Gastrocnemius medialis (tissue), 4 donors: Measurements from ENCODE around the gene ARHGAP8. TPM values are rescaled to one million over a fixed set of nuclear protein-coding genes. Genes with fewer than 3 reads are reported as not detected.
"Not testable (repeated sequence)": the region's sequence is repeated elsewhere in the genome, so short reads cannot be mapped to it uniquely, and the experiment has no call there.

Source experiments
- ATAC-seq, 2 donors: fragments of 150-250 bp; one replicate each; pipeline ENCODE4 v1.9.1; 2016
- DNase-seq, 2 donors: peaks; one replicate each; pipeline ENCODE4 v3.0.0-alpha.2; 2019
- H3K27ac ChIP-seq, 4 donors: fragments of 200-600 bp; sonication (generic); 1 replicate in 1 of 4; 2 replicates in 3 of 4; pipeline ENCODE4 v1.5.1; 2016 to 2018; ENCODE audit warnings: mild to moderate bottlenecking in 2 of 4, moderate library complexity in 1 of 4
- H3K27me3 ChIP-seq, 3 donors: fragments of 200-600 bp; sonication (generic) in 2 of 3; 1 replicate in 1 of 3; 2 replicates in 2 of 3; pipeline versions ENCODE4 v1.5.1 to v1.6.0; 2016 to 2019; ENCODE audit warnings: mild to moderate bottlenecking in 1 of 3, moderate library complexity in 1 of 3
- H3K36me3 ChIP-seq, 2 donors: fragments of 200-600 bp; sonication (generic) in 1 of 2; one replicate each; pipeline ENCODE4 v1.5.1; 2017 to 2018
- H3K4me1 ChIP-seq, 2 donors: fragments of 200-600 bp; sonication (generic) in 1 of 2; one replicate each; pipeline ENCODE4 v1.5.1; 2016 to 2017; ENCODE audit warnings: mild to moderate bottlenecking in 2 of 2
- H3K4me3 ChIP-seq, 4 donors: fragments of 200-600 bp; sonication (generic) in 3 of 4; 1 replicate in 1 of 4; 2 replicates in 3 of 4; pipeline ENCODE4 v1.5.1; 2016 to 2019; ENCODE audit warnings: mild to moderate bottlenecking in 2 of 4
- H3K9me3 ChIP-seq, 3 donors: fragments of 200-600 bp; sonication (generic) in 2 of 3; 1 replicate in 1 of 3; 2 replicates in 2 of 3; pipeline ENCODE4 v1.5.1; 2016 to 2019
- POLR2A ChIP-seq, 2 donors: fragments of 450-650 bp; IDR thresholded peaks; one replicate each; pipeline ENCODE4 v1.6.1; 2017; ENCODE audit warnings: antibody characterized with exemption in 2 of 2, mild to moderate bottlenecking in 2 of 2, moderate library complexity in 2 of 2
- in situ Hi-C, 4 donors: fragments of 200-750 bp; cut with MboI; loops; one replicate each; pipeline versions ENCODE4 v1.15.0 to v1.8.0; 2017; ENCODE audit warnings: low sequenced_read_pairs in 4 of 4
- intact Hi-C: fragments of 100-400 bp; cut with DNase I; formaldehyde crosslinking; loops from one replicate; pipeline ENCODE4 v1.15.1; 2023; ENCODE audit warnings: low total_unique reads
- total RNA-seq, 4 donors: library from RNA; depleted of rRNA; stranded (reverse); fragments of >200 nt; gene quantifications; one replicate each; pipeline versions ENCODE4 v1.1.0 to v1.2.3, GENCODE V29; 2016
- TF ChIP-seq, protein P1 (sequence below), 5 experiments: fragments of 450-650 bp in 3 of 5; fragments of 200-600 bp in 2 of 5; sonication (generic) in 2 of 5; IDR thresholded peaks in 4 of 5; conservative IDR thresholded peaks in 1 of 5; 1 replicate in 4 of 5; 2 replicates in 1 of 5; pipeline ENCODE4 v1.5.1; 2016 to 2019; ENCODE audit warnings: antibody characterized with exemption in 5 of 5, mild to moderate bottlenecking in 3 of 5, moderate library complexity in 3 of 5

The ARHGAP8 gene
- total RNA-seq, 4 donors from 2014 or later, result not detected

DNA sequence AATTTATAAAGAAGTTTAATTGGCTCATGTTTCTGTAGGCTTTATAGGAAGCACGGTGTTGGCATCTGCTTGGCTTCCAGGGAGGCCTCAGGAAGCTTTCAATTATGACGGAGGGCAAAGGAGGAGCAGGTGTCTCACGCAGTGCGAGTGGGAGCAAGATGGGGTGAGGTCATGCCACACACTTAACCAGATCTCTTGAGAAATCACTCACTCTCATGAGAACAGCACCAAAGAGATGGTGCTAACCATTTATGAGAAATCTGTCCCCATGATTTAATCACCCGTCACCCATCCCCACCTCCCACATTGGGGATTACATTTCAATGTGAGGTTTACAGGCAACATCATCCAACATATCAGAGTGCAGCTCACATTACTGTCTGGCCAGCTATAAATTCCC lies 103.5 kb downstream of the ARHGAP8 start:
- H3K27me3 ChIP-seq, result no peaks in the 10 kb centered on the region
- H3K27ac ChIP-seq, result no peak overlapping the region
- no peak for DNase-seq
- in situ Hi-C loops (no loop called here), intact Hi-C loops (no loop called here)
- H3K4me1 ChIP-seq, result no peaks in the 10 kb centered on the region
- H3K36me3 ChIP-seq, result no peaks in the 10 kb centered on the region
- ATAC-seq, result no peak
- TF ChIP-seq, protein P1, sequence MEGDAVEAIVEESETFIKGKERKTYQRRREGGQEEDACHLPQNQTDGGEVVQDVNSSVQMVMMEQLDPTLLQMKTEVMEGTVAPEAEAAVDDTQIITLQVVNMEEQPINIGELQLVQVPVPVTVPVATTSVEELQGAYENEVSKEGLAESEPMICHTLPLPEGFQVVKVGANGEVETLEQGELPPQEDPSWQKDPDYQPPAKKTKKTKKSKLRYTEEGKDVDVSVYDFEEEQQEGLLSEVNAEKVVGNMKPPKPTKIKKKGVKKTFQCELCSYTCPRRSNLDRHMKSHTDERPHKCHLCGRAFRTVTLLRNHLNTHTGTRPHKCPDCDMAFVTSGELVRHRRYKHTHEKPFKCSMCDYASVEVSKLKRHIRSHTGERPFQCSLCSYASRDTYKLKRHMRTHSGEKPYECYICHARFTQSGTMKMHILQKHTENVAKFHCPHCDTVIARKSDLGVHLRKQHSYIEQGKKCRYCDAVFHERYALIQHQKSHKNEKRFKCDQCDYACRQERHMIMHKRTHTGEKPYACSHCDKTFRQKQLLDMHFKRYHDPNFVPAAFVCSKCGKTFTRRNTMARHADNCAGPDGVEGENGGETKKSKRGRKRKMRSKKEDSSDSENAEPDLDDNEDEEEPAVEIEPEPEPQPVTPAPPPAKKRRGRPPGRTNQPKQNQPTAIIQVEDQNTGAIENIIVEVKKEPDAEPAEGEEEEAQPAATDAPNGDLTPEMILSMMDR (IDR thresholded peaks at IDR 0.05 in 4 of 5, conservative IDR thresholded peaks at IDR 0.05 in 1 of 5), result no peak
- TF ChIP-seq POLR2A (IDR thresholded peaks at IDR 0.05), result no peak
- H3K4me3 ChIP-seq, result no peak overlapping the region
- H3K9me3 ChIP-seq, result no peaks in the 10 kb centered on the region

DNA sequence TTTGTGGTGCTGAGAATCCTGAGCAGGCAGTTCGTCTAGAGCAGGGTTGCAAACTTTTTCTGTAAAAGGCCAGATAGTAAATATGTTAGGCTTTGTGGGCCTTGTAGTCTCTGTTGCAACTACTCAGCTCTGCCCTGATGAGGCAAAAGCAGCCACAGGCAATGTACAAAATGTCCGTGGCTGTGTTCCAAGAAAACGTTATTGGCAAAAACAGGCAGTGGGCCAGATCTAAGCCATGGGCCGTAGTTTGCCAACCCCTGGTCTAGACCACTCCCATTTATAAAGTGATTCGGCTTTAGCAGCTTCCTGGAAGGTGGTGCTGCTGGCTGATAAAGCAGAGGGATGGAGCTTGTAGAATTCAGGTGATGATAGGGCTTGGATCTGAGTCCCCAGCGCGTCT lies 106.4 kb downstream of the ARHGAP8 start:
- ATAC-seq, intact Hi-C loops, H3K27ac ChIP-seq, H3K4me3 ChIP-seq, H3K36me3 ChIP-seq, H3K9me3 ChIP-seq, H3K4me1 ChIP-seq, H3K27me3 ChIP-seq, DNase-seq, in situ Hi-C loops: not testable (repeated sequence)

DNA sequence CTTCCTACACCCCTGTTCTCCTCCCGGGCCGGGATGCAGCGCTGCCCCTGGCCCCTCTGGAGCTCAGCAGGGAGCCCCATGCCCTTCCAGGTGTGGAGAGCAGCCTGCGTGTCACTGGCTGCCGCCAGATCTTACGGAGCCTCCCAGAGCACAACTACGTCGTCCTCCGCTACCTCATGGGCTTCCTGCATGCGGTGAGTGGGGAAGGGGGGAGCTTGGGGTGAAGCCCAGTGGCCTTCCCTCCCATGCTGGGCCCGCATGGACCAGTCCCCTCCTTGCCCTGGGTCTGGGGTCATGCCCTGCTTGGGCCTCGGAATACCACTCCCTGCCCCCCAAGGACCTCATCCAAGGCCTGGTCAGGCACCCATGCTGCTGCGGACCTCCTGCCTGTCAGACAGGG lies 107.3 kb downstream of the ARHGAP8 start:
- no peaks in the 10 kb centered on the region for H3K4me1 ChIP-seq
- H3K27me3 ChIP-seq, result no peaks in the 10 kb centered on the region
- no peak overlapping the region for H3K4me3 ChIP-seq
- in situ Hi-C loops, result no loop called here
- DNase-seq (no peak), ATAC-seq (no peak)
- TF ChIP-seq, protein P1 (IDR thresholded peaks at IDR 0.05 in 4 of 5, conservative IDR thresholded peaks at IDR 0.05 in 1 of 5), result no peak
- no peak for TF ChIP-seq POLR2A (IDR thresholded peaks at IDR 0.05)
- no peaks in the 10 kb centered on the region for H3K36me3 ChIP-seq
- intact Hi-C loops, result no loop called here
- H3K27ac ChIP-seq, result no peak overlapping the region
- H3K9me3 ChIP-seq, result no peaks in the 10 kb centered on the region

- TF ChIP-seq POLR2A (IDR thresholded peaks at IDR 0.05), result no peak
- TF ChIP-seq, protein P1 (IDR thresholded peaks at IDR 0.05 in 4 of 5, conservative IDR thresholded peaks at IDR 0.05 in 1 of 5), result no peak
- no peak overlapping the region for H3K27ac ChIP-seq
- H3K36me3 ChIP-seq, result no peaks in the 10 kb centered on the region
- ATAC-seq (no peak), DNase-seq (no peak)
- in situ Hi-C loops, result no loop called here
- no peaks in the 10 kb centered on the region for H3K9me3 ChIP-seq
- intact Hi-C loops, result no loop called here
- no peaks in the 10 kb centered on the region for H3K4me1 ChIP-seq
- H3K4me3 ChIP-seq, result no peak overlapping the region
- H3K27me3 ChIP-seq, result no peaks in the 10 kb centered on the region
Measured at GRCh38 chr22:44860311-44860710, 107.9 kb downstream of the ARHGAP8 start.

DNA sequence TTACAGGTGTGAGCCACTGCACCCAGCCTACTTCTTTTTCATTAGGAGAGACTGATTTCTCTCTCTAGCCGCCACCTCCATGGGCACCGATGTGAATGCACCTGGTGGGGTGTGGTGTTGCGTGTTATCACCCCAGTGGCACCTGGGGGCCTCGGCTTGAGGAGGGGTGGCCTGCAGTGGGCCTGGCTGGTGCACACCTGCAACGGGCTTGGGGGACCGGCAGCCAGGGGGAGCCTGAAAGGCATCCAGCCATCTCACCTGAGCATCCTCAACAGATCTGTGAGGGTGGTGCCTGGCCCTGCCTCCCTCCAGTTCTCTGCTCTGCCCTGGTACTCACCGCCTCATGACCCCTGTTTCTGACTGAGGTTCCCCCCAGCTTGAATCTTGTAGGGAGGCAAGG lies 108.9 kb downstream of the ARHGAP8 start:
- Histone ChIP-seq H3K4me1 (no peaks in the 10 kb centered on the region), H3K27ac (no peak overlapping the region), H3K36me3 (no peaks in the 10 kb centered on the region), H3K9me3 (no peaks in the 10 kb centered on the region), H3K27me3 (no peaks in the 10 kb centered on the region), H3K4me3 (no peak overlapping the region)
- in situ Hi-C loops, result no loop called here
- ATAC-seq, result no peak
- intact Hi-C loops, result no loop called here
- DNase-seq, result no peak
- TF ChIP-seq, protein P1 (IDR thresholded peaks at IDR 0.05 in 4 of 5, conservative IDR thresholded peaks at IDR 0.05 in 1 of 5), result no peak
- no peak for TF ChIP-seq POLR2A (IDR thresholded peaks at IDR 0.05)
